HEK293 (cell line): Measurements from ENCODE around the gene CCDC57.

ENCODE experiments used
- CTCF ChIA-PET: fragments of 350-600 bp; formaldehyde crosslinking; extraction: SDS; loops from one replicate; lab custom pipeline; 2021; ENCODE audit warnings: antibody characterized with exemption; lab: Yijun Ruan, JAX
- POLR2A ChIA-PET: fragments of 300-600 bp; formaldehyde crosslinking; extraction: SDS; loops from one replicate; lab custom pipeline; 2020; ENCODE audit warnings: antibody characterized with exemption, inconsistent platforms; lab: Yijun Ruan, JAX
- H3K27ac ChIP-seq: fragments of 200-500 bp; sonication (Bioruptor generic); 2 replicates; pipeline ENCODE4 v1.5.1; 2014; ENCODE audit warnings: low read depth, low read length, control low read depth, inconsistent platforms; ENCODE audit errors: extremely low read depth
- H3K36me3 ChIP-seq, 2 experiments: fragments of 200-500 bp in 1 of 2; sonication (Bioruptor generic) in 1 of 2; 1 replicate in 1 of 2; 2 replicates in 1 of 2; pipeline ENCODE4 v1.5.1; 2014 to 2017; ENCODE audit warnings: inconsistent platforms in 2 of 2, low read length in 2 of 2; ENCODE audit not compliant: control insufficient read depth in 2 of 2, insufficient read depth in 1 of 2
- H3K4me1 ChIP-seq: fragments of 200-500 bp; sonication (Bioruptor generic); 2 replicates; pipeline ENCODE4 v1.5.1; 2014; ENCODE audit warnings: mild to moderate bottlenecking, low read length, inconsistent platforms; ENCODE audit not compliant: control insufficient read depth, insufficient read depth
- H3K4me3 ChIP-seq: 2 replicates; pipeline ENCODE4 v1.5.1; 2011; ENCODE audit warnings: low read depth, mild to moderate bottlenecking, control low read depth, low read length, moderate library complexity
- H3K9me3 ChIP-seq: fragments of 200-500 bp; sonication (Bioruptor generic); 2 replicates; pipeline ENCODE4 v1.5.1; 2014; ENCODE audit warnings: low read depth, low read length, inconsistent platforms; ENCODE audit not compliant: control insufficient read depth, insufficient read depth
- HIC1 ChIP-seq: fragments of 450-650 bp; formaldehyde crosslinking; IDR thresholded peaks from 2 replicates; pipeline ENCODE4 v1.5.1; 2016; ENCODE audit warnings: missing biosample characterization, missing genetic modification characterization
- HOXC10 ChIP-seq: sonication (generic); formaldehyde crosslinking; IDR thresholded peaks from 2 replicates; pipeline ENCODE4 v1.8.1; 2023; ENCODE audit warnings: mild to moderate bottlenecking, missing genetic modification reagents
- OSR2 ChIP-seq: fragments of 450-650 bp; formaldehyde crosslinking; IDR thresholded peaks from 2 replicates; pipeline ENCODE4 v1.5.1; 2016; ENCODE audit warnings: missing biosample characterization, missing genetic modification characterization
- PBX3 ChIP-seq: sonication (generic); formaldehyde crosslinking; IDR thresholded peaks from 2 replicates; pipeline ENCODE4 v1.8.1; 2022; ENCODE audit warnings: mild to moderate bottlenecking, moderate library complexity, missing genetic modification reagents
- SCRT2 ChIP-seq: fragments of 450-650 bp; formaldehyde crosslinking; IDR thresholded peaks from 2 replicates; pipeline ENCODE4 v1.5.1; 2016; ENCODE audit warnings: missing biosample characterization, missing genetic modification characterization
- SP7 ChIP-seq: fragments of 450-650 bp; formaldehyde crosslinking; IDR thresholded peaks from 2 replicates; pipeline ENCODE4 v1.5.1; 2016; ENCODE audit warnings: missing biosample characterization, missing genetic modification characterization
- ZBTB1 ChIP-seq: fragments of 450-650 bp; formaldehyde crosslinking; IDR thresholded peaks from 2 replicates; pipeline ENCODE4 v1.5.1; 2016; ENCODE audit warnings: missing biosample characterization, missing genetic modification characterization
- ZBTB17 ChIP-seq: fragments of 450-650 bp; formaldehyde crosslinking; IDR thresholded peaks from 2 replicates; pipeline ENCODE4 v1.5.1; 2016; ENCODE audit warnings: missing biosample characterization, missing genetic modification characterization
- ZBTB21 ChIP-seq: fragments of 450-650 bp; formaldehyde crosslinking; IDR thresholded peaks from 2 replicates; pipeline ENCODE4 v1.5.1; 2017; ENCODE audit warnings: missing biosample characterization, missing genetic modification characterization
- ZBTB26 ChIP-seq: fragments of 450-650 bp; formaldehyde crosslinking; optimal IDR thresholded peaks from 2 replicates; pipeline ENCODE3; 2016; ENCODE audit warnings: missing biosample characterization, mild to moderate bottlenecking, missing genetic modification characterization
- ZBTB48 ChIP-seq: fragments of 450-650 bp; formaldehyde crosslinking; IDR thresholded peaks from 2 replicates; pipeline ENCODE4 v1.5.1; 2016; ENCODE audit warnings: missing biosample characterization, missing genetic modification characterization
- ZBTB8A ChIP-seq: fragments of 450-650 bp; formaldehyde crosslinking; IDR thresholded peaks from 2 replicates; pipeline ENCODE4 v1.5.1; 2016; ENCODE audit warnings: missing biosample characterization, missing genetic modification characterization
- ZFP69B ChIP-seq: fragments of 450-650 bp; formaldehyde crosslinking; IDR thresholded peaks from 2 replicates; pipeline ENCODE4 v1.5.1; 2016; ENCODE audit warnings: missing biosample characterization, missing genetic modification characterization
- ZNF112 ChIP-seq: fragments of 450-650 bp; formaldehyde crosslinking; IDR thresholded peaks from 2 replicates; pipeline ENCODE4 v1.5.0; 2017; ENCODE audit warnings: missing biosample characterization, missing genetic modification characterization
- ZNF133 ChIP-seq: fragments of 450-650 bp; formaldehyde crosslinking; IDR thresholded peaks from 2 replicates; pipeline ENCODE4 v1.5.1; 2016; ENCODE audit warnings: missing biosample characterization, missing genetic modification characterization
- ZNF2 ChIP-seq: fragments of 450-650 bp; formaldehyde crosslinking; IDR thresholded peaks from 2 replicates; pipeline ENCODE4 v1.5.1; 2016; ENCODE audit warnings: missing biosample characterization, missing genetic modification characterization
- ZNF239 ChIP-seq: fragments of 450-650 bp; formaldehyde crosslinking; IDR thresholded peaks from 2 replicates; pipeline ENCODE4 v1.5.1; 2016; ENCODE audit warnings: missing biosample characterization, missing genetic modification characterization
- ZNF404 ChIP-seq: fragments of 450-650 bp; formaldehyde crosslinking; IDR thresholded peaks from 2 replicates; pipeline ENCODE4 v1.5.1; 2017; ENCODE audit warnings: missing biosample characterization, missing genetic modification characterization
- ZNF423 ChIP-seq: fragments of 450-650 bp; formaldehyde crosslinking; IDR thresholded peaks from 2 replicates; pipeline ENCODE4 v1.5.1; 2016; ENCODE audit warnings: missing biosample characterization, missing genetic modification characterization
- ZNF433 ChIP-seq: fragments of 450-650 bp; formaldehyde crosslinking; IDR thresholded peaks from 2 replicates; pipeline ENCODE4 v1.5.1; 2016; ENCODE audit warnings: missing biosample characterization, missing genetic modification characterization, low read depth
- ZNF488 ChIP-seq: fragments of 450-650 bp; formaldehyde crosslinking; IDR thresholded peaks from 2 replicates; pipeline ENCODE4 v1.5.1; 2016; ENCODE audit warnings: missing biosample characterization, missing genetic modification characterization
- ZNF560 ChIP-seq: fragments of 450-650 bp; formaldehyde crosslinking; IDR thresholded peaks from 2 replicates; pipeline ENCODE4 v1.5.1; 2017; ENCODE audit warnings: missing biosample characterization, missing genetic modification characterization, borderline replicate concordance
- ZNF677 ChIP-seq: fragments of 450-650 bp; IDR thresholded peaks from 2 replicates; pipeline ENCODE4 v1.5.0; 2018; ENCODE audit warnings: missing biosample characterization, mild to moderate bottlenecking, missing genetic modification characterization, moderate library complexity
- ZNF791 ChIP-seq: fragments of 450-650 bp; formaldehyde crosslinking; IDR thresholded peaks from 2 replicates; pipeline ENCODE4 v1.5.1; 2016; ENCODE audit warnings: missing biosample characterization, missing genetic modification characterization

Gene CCDC57

GRCh38 chr17:82062076-82062983 lies 150.3 kb downstream of the CCDC57 start:
- peaks cover 7% of the 10 kb centered on the region; the same call in 1 of the 2 replicates for H3K4me1 ChIP-seq
- no peak overlapping the region for H3K4me3 ChIP-seq
- peaks cover 3 to 73% of the 10 kb centered on the region in 2 experiments; a peak in 1 of 3 replicates for H3K36me3 ChIP-seq
- CTCF ChIA-PET, result interaction anchor here (0.8 kb wide), 1 partner anchor 32 kb away, joined by 3 read pairs; no protein-coding TSS in a partner anchor
- no peaks in the 10 kb centered on the region for H3K9me3 ChIP-seq
- TF ChIP-seq ZNF433 (no peak), ZBTB21 (tag by site-specific recombination) (no peak), ZFP69B (no peak), ZBTB1 (tag by site-specific recombination) (no peak), ZBTB8A (no peak), ZNF404 (no peak), OSR2 (tag by site-specific recombination) (no peak), ZNF560 (tag by site-specific recombination) (no peak), HIC1 (tag by site-specific recombination) (no peak), ZNF488 (tag by site-specific recombination) (no peak), ZNF677 (no peak)
- TF ChIP-seq, all 188 proteins: peak for 0
- POLR2A ChIA-PET, result interaction anchor here (0.6 to 14.2 kb wide), 7 partner anchors 10 to 92 kb away, joined by 3 to 96 read pairs (median 4); partner anchors contain the start of genes CENPX, DCXR, LRRC45 and RAC3
- no peak overlapping the region for H3K27ac ChIP-seq

GRCh38 chr17:82061047-82061925 lies 151.4 kb downstream of the CCDC57 start:
- Histone ChIP-seq H3K4me1 (peaks cover 7% of the 10 kb centered on the region; the same call in 1 of the 2 replicates), H3K9me3 (no peaks in the 10 kb centered on the region), H3K27ac (peak overlapping the region; percentile 32; the same call in 1 of the 2 replicates), H3K4me3 (no peak overlapping the region), H3K36me3 (peaks cover 3 to 84% of the 10 kb centered on the region in 2 experiments; a peak in 1 of 3 replicates)
- POLR2A ChIA-PET, result interaction anchor here (0.6 to 14.2 kb wide), 13 partner anchors 8 to 93 kb away, joined by 3 to 96 read pairs (median 4); partner anchors contain the start of genes CENPX, DCXR, LRRC45 and RAC3
- CTCF ChIA-PET, result interaction anchor here (0.5 to 0.7 kb wide), 2 partner anchors 35 to 41 kb away, joined by 3 read pairs; no protein-coding TSS in a partner anchor
- TF ChIP-seq SCRT2 (tag by site-specific recombination) (no peak), ZNF423 (tag by site-specific recombination) (no peak), ZNF112 (tag by site-specific recombination) (no peak), HOXC10 (CRISPR knock-in tag) (no peak), ZNF2 (tag by site-specific recombination) (no peak), ZNF239 (no peak), ZNF133 (tag by site-specific recombination) (no peak), ZNF791 (tag by site-specific recombination) (no peak), ZBTB26 (no peak), ZBTB17 (no peak), ZBTB48 (no peak), HIC1 (tag by site-specific recombination) (0 out of 2 replicates have a peak, but pooled peaks have one; percentile 37), SP7 (no peak), PBX3 (CRISPR knock-in tag) (no peak)
